ENCODE data around the gene FKRP.

FKRP gene

GRCh38 chr19:46725036-46725820 is 20.6 kb upstream of the FKRP start:
- WGBS (ENCODE audit: extremely low coverage, insufficient coverage, low lambda C conversion rate): no CpG with 5 or more reads among the region's 26 CpGs
- peaks cover 31% of the 10 kb centered on the region for H3K36me3 ChIP-seq (ENCODE audit: control insufficient read depth, insufficient read depth, low read length)

GRCh38 chr19:46725859-46726393 is 19.9 kb upstream of the FKRP start:
- Histone ChIP-seq H2AK5ac (ENCODE audit: low read length) (no peak overlapping the region), H3K27me3 (ENCODE audit: insufficient read depth, low read length, poor library complexity) (no peaks in the 10 kb centered on the region), H3K79me2 (ENCODE audit: control insufficient read depth, insufficient read depth, low read length) (no peaks in the 10 kb centered on the region), H2BK120ac (ENCODE audit: low read depth, low read length) (no peak overlapping the region), H3K4me2 (ENCODE audit: low read length) (no peak overlapping the region), H3K79me1 (ENCODE audit: low read length) (peaks cover 8% of the 10 kb centered on the region), H3K56ac (ENCODE audit: low read length) (no peak overlapping the region), H3K23ac (ENCODE audit: low read length) (no peak overlapping the region), H3K36me3 (ENCODE audit: control insufficient read depth, insufficient read depth, low read length) (peaks cover 27% of the 10 kb centered on the region), H3K9ac (ENCODE audit: low read length) (no peak overlapping the region), H2BK15ac (replicated peaks; ENCODE audit: low read depth) (no peak overlapping the region), H3K27ac (ENCODE audit: low read depth, low read length) (no peak overlapping the region), H3K18ac (ENCODE audit: low read length) (no peak overlapping the region), H4K5ac (ENCODE audit: low read length) (no peak overlapping the region), H4K8ac (ENCODE audit: low read depth, low read length) (no peak overlapping the region), H2BK5ac (ENCODE audit: low read length) (no peak overlapping the region), H3K4me1 (ENCODE audit: control insufficient read depth, low read depth, low read length) (no peaks in the 10 kb centered on the region), H3K4ac (ENCODE audit: low read depth, low read length) (no peak overlapping the region), H3K4me3 (ENCODE audit: low read length) (no peak overlapping the region)
- DNase-seq: no peak
- WGBS (ENCODE audit: extremely low coverage, insufficient coverage, low lambda C conversion rate): no CpG with 5 or more reads among the region's 9 CpGs

More at GRCh38 chr19:46725036-46725820, 20.6 kb upstream of the FKRP start:
- no peaks in the 10 kb centered on the region for H3K79me2 ChIP-seq (ENCODE audit: control insufficient read depth, insufficient read depth, low read length)
- no peaks in the 10 kb centered on the region for H3K27me3 ChIP-seq (ENCODE audit: insufficient read depth, low read length, poor library complexity)
- no peaks in the 10 kb centered on the region for H3K4me1 ChIP-seq (ENCODE audit: control insufficient read depth, low read depth, low read length)
- DNase-seq: no peak
- H2BK15ac ChIP-seq (replicated peaks; ENCODE audit: low read depth): no peak overlapping the region
- peaks cover 8% of the 10 kb centered on the region for H3K79me1 ChIP-seq (ENCODE audit: low read length)
- no peak overlapping the region for H2BK120ac ChIP-seq (ENCODE audit: low read depth, low read length)
- no peak overlapping the region for H3K18ac ChIP-seq (ENCODE audit: low read length)
- H3K9ac ChIP-seq (ENCODE audit: low read length): no peak overlapping the region
- no peak overlapping the region for H3K27ac ChIP-seq (ENCODE audit: low read depth, low read length)
- no peak overlapping the region for H2BK5ac ChIP-seq (ENCODE audit: low read length)
- H4K8ac ChIP-seq (ENCODE audit: low read depth, low read length): no peak overlapping the region
- H3K56ac ChIP-seq (ENCODE audit: low read length): no peak overlapping the region
- no peak overlapping the region for H4K5ac ChIP-seq (ENCODE audit: low read length)
- H3K23ac ChIP-seq (ENCODE audit: low read length): no peak overlapping the region
- no peak overlapping the region for H3K4me3 ChIP-seq (ENCODE audit: low read length)
- no peak overlapping the region for H3K4ac ChIP-seq (ENCODE audit: low read depth, low read length)
- H3K4me2 ChIP-seq (ENCODE audit: low read length): no peak overlapping the region
- H2AK5ac ChIP-seq (ENCODE audit: low read length): no peak overlapping the region

GRCh38 chr19:46726551-46726950 is 19.3 kb upstream of the FKRP start:
- no peak overlapping the region for H3K27ac ChIP-seq (ENCODE audit: low read depth, low read length)
- H3K4ac ChIP-seq (ENCODE audit: low read depth, low read length): no peak overlapping the region
- H3K79me1 ChIP-seq (ENCODE audit: low read length): peaks cover 12% of the 10 kb centered on the region
- H4K5ac ChIP-seq (ENCODE audit: low read length): no peak overlapping the region
- no peak overlapping the region for H3K23ac ChIP-seq (ENCODE audit: low read length)
- no peak overlapping the region for H4K8ac ChIP-seq (ENCODE audit: low read depth, low read length)
- H2AK5ac ChIP-seq (ENCODE audit: low read length): no peak overlapping the region
- DNase-seq: no peak
- H3K56ac ChIP-seq (ENCODE audit: low read length): no peak overlapping the region
- H3K36me3 ChIP-seq (ENCODE audit: control insufficient read depth, insufficient read depth, low read length): peaks cover 26% of the 10 kb centered on the region
- H2BK120ac ChIP-seq (ENCODE audit: low read depth, low read length): no peak overlapping the region
- H2BK5ac ChIP-seq (ENCODE audit: low read length): no peak overlapping the region
- WGBS (ENCODE audit: extremely low coverage, insufficient coverage, low lambda C conversion rate): no CpG with 5 or more reads among the region's 10 CpGs
- H2BK15ac ChIP-seq (replicated peaks; ENCODE audit: low read depth): no peak overlapping the region
- H3K27me3 ChIP-seq (ENCODE audit: insufficient read depth, low read length, poor library complexity): no peaks in the 10 kb centered on the region
- H3K4me2 ChIP-seq (ENCODE audit: low read length): no peak overlapping the region
- no peak overlapping the region for H3K4me3 ChIP-seq (ENCODE audit: low read length)
- H3K4me1 ChIP-seq (ENCODE audit: control insufficient read depth, low read depth, low read length): no peaks in the 10 kb centered on the region
- no peak overlapping the region for H3K9ac ChIP-seq (ENCODE audit: low read length)
- H3K79me2 ChIP-seq (ENCODE audit: control insufficient read depth, insufficient read depth, low read length): peaks cover 1% of the 10 kb centered on the region
- H3K18ac ChIP-seq (ENCODE audit: low read length): no peak overlapping the region

GRCh38 chr19:46726971-46727501 is 18.8 kb upstream of the FKRP start:
- no peak overlapping the region for H2BK120ac ChIP-seq (ENCODE audit: low read depth, low read length)
- H3K36me3 ChIP-seq (ENCODE audit: control insufficient read depth, insufficient read depth, low read length): peaks cover 26% of the 10 kb centered on the region
- H3K27ac ChIP-seq (ENCODE audit: low read depth, low read length): no peak overlapping the region
- H3K79me2 ChIP-seq (ENCODE audit: control insufficient read depth, insufficient read depth, low read length): peaks cover 2% of the 10 kb centered on the region
- DNase-seq: no peak
- no peak overlapping the region for H2BK5ac ChIP-seq (ENCODE audit: low read length)
- no peak overlapping the region for H3K56ac ChIP-seq (ENCODE audit: low read length)
- no peak overlapping the region for H3K4ac ChIP-seq (ENCODE audit: low read depth, low read length)
- H3K79me1 ChIP-seq (ENCODE audit: low read length): peaks cover 12% of the 10 kb centered on the region
- no peak overlapping the region for H4K8ac ChIP-seq (ENCODE audit: low read depth, low read length)
- H3K18ac ChIP-seq (ENCODE audit: low read length): no peak overlapping the region
- no peak overlapping the region for H3K23ac ChIP-seq (ENCODE audit: low read length)
- WGBS (ENCODE audit: extremely low coverage, insufficient coverage, low lambda C conversion rate): no CpG with 5 or more reads among the region's 14 CpGs
- H3K4me3 ChIP-seq (ENCODE audit: low read length): no peak overlapping the region
- no peaks in the 10 kb centered on the region for H3K4me1 ChIP-seq (ENCODE audit: control insufficient read depth, low read depth, low read length)
- H3K27me3 ChIP-seq (ENCODE audit: insufficient read depth, low read length, poor library complexity): no peaks in the 10 kb centered on the region
- H2BK15ac ChIP-seq (replicated peaks; ENCODE audit: low read depth): no peak overlapping the region
- no peak overlapping the region for H3K9ac ChIP-seq (ENCODE audit: low read length)
- no peak overlapping the region for H2AK5ac ChIP-seq (ENCODE audit: low read length)
- no peak overlapping the region for H3K4me2 ChIP-seq (ENCODE audit: low read length)
- no peak overlapping the region for H4K5ac ChIP-seq (ENCODE audit: low read length)

GRCh38 chr19:46727757-46728156 is 18.1 kb upstream of the FKRP start:
- Histone ChIP-seq H2AK5ac (ENCODE audit: low read length) (no peak overlapping the region), H2BK5ac (ENCODE audit: low read length) (no peak overlapping the region), H4K8ac (ENCODE audit: low read depth, low read length) (no peak overlapping the region), H3K4me2 (ENCODE audit: low read length) (no peak overlapping the region), H2BK15ac (replicated peaks; ENCODE audit: low read depth) (no peak overlapping the region), H3K9ac (ENCODE audit: low read length) (no peak overlapping the region), H3K27me3 (ENCODE audit: insufficient read depth, low read length, poor library complexity) (no peaks in the 10 kb centered on the region), H4K5ac (ENCODE audit: low read length) (no peak overlapping the region), H3K18ac (ENCODE audit: low read length) (no peak overlapping the region), H3K79me2 (ENCODE audit: control insufficient read depth, insufficient read depth, low read length) (peaks cover 4% of the 10 kb centered on the region), H3K4me3 (ENCODE audit: low read length) (no peak overlapping the region), H3K79me1 (ENCODE audit: low read length) (peaks cover 14% of the 10 kb centered on the region), H3K56ac (ENCODE audit: low read length) (no peak overlapping the region), H3K27ac (ENCODE audit: low read depth, low read length) (no peak overlapping the region), H2BK120ac (ENCODE audit: low read depth, low read length) (no peak overlapping the region), H3K23ac (ENCODE audit: low read length) (no peak overlapping the region), H3K4ac (ENCODE audit: low read depth, low read length) (no peak overlapping the region), H3K36me3 (ENCODE audit: control insufficient read depth, insufficient read depth, low read length) (peaks cover 30% of the 10 kb centered on the region), H3K4me1 (ENCODE audit: control insufficient read depth, low read depth, low read length) (no peaks in the 10 kb centered on the region)
- WGBS (ENCODE audit: extremely low coverage, insufficient coverage, low lambda C conversion rate): no CpG with 5 or more reads among the region's 11 CpGs
- no peak for DNase-seq
